K562 (cell line): ENCODE data around the gene ELK1. TPM values are rescaled to one million over a fixed set of nuclear protein-coding genes. Genes with fewer than 3 reads are reported as not detected.

Experiments used
- ATF7 ChIP-seq: fragments of 450-650 bp; IDR thresholded peaks from 2 replicates; pipeline ENCODE4 v1.7.1; 2014; ENCODE audit warnings: mild to moderate bottlenecking, moderate library complexity
- BDP1 ChIP-seq: IDR thresholded peaks from 3 replicates; pipeline ENCODE4 v1.6.1; 2011; ENCODE audit not compliant: insufficient read length, insufficient read depth
- BRF1 ChIP-seq: IDR thresholded peaks from 3 replicates; pipeline ENCODE4 v1.6.1; 2011; ENCODE audit warnings: borderline replicate concordance, mild to moderate bottlenecking; ENCODE audit not compliant: insufficient read length; ENCODE audit errors: extremely low read depth
- CBX8 ChIP-seq: fragments of 200-600 bp; sonication (generic); IDR thresholded peaks from 2 replicates; pipeline ENCODE4 v1.6.1; 2012; ENCODE audit warnings: borderline replicate concordance, mixed run types, low read depth, mild to moderate bottlenecking, moderate library complexity, mixed read lengths, low read length, control low read depth, inconsistent platforms; ENCODE audit not compliant: poor library complexity, severe bottlenecking; ENCODE audit errors: extremely low read depth
- CEBPG ChIP-seq, 3 experiments: fragments of 200-800 bp in 1 of 3; sonication (Bioruptor generic) in 1 of 3; sonication (generic) in 1 of 3; formaldehyde crosslinking in 1 of 3; IDR thresholded peaks in 2 of 3; conservative IDR thresholded peaks in 1 of 3; 2 replicates each; pipeline versions ENCODE4 v1.6.1 to v1.8.0; 2016 to 2022; ENCODE audit warnings: missing compliant biosample characterization in 2 of 3, missing genetic modification characterization in 2 of 3, mild to moderate bottlenecking in 1 of 3, missing genetic modification reagents in 1 of 3
- DNMT1 ChIP-seq: fragments of 450-650 bp; IDR thresholded peaks from 2 replicates; pipeline ENCODE4 v1.6.1; 2016; ENCODE audit warnings: antibody characterized with exemption, mild to moderate bottlenecking
- E2F4 ChIP-seq: sonication (generic); formaldehyde crosslinking; IDR thresholded peaks from 2 replicates; pipeline ENCODE4 v1.8.0; 2022; ENCODE audit warnings: mild to moderate bottlenecking, low read depth, missing genetic modification reagents
- FOXK1 ChIP-seq: sonication (generic); formaldehyde crosslinking; IDR thresholded peaks from 2 replicates; pipeline ENCODE4 v1.8.0; 2022; ENCODE audit warnings: missing genetic modification reagents, mild to moderate bottlenecking, borderline replicate concordance
- KHSRP ChIP-seq: fragments of 450-650 bp; IDR thresholded peaks from 2 replicates; pipeline ENCODE4 v1.6.1; 2017
- MCM2 ChIP-seq: fragments of 450-650 bp; IDR thresholded peaks from 2 replicates; pipeline ENCODE4 v1.6.1; 2017; ENCODE audit warnings: low read depth, mild to moderate bottlenecking
- MEF2A ChIP-seq: IDR thresholded peaks from 2 replicates; pipeline ENCODE4 v1.6.1; 2011; ENCODE audit warnings: low read depth, mild to moderate bottlenecking, low read length, moderate library complexity; ENCODE audit not compliant: control insufficient read depth
- SAFB2 ChIP-seq: fragments of 200-400 bp; formaldehyde crosslinking; IDR thresholded peaks from 2 replicates; pipeline ENCODE4 v1.6.1; 2018; ENCODE audit warnings: borderline replicate concordance, low read length, low read depth, moderate library complexity; ENCODE audit not compliant: severe bottlenecking
- SIRT6 ChIP-seq: IDR thresholded peaks from one replicate; pipeline ENCODE4 v1.6.1; 2012; ENCODE audit warnings: low read depth, mild to moderate bottlenecking, control low read depth, inconsistent platforms, low read length, moderate library complexity
- SRSF7 ChIP-seq: fragments of 200-400 bp; formaldehyde crosslinking; optimal IDR thresholded peaks from 2 replicates; pipeline ENCODE3; 2017; ENCODE audit warnings: mild to moderate bottlenecking, low read depth, low read length
- STAG1 ChIP-seq: sonication (generic); formaldehyde crosslinking; IDR thresholded peaks from 2 replicates; pipeline ENCODE4 v1.5.0; 2020; ENCODE audit warnings: missing genetic modification reagents, borderline replicate concordance
- STAT5B ChIP-seq: fragments of 250-450 bp; sonication (Bioruptor Pico); IDR thresholded peaks from 2 replicates; pipeline ENCODE4 v1.8.0; 2021; ENCODE audit warnings: mild to moderate bottlenecking, inconsistent platforms
- SUPT5H ChIP-seq: fragments of 450-650 bp; IDR thresholded peaks from 2 replicates; pipeline ENCODE4 v1.6.1; 2016
- TSC22D4 ChIP-seq: fragments of 450-650 bp; IDR thresholded peaks from 2 replicates; pipeline ENCODE4 v1.6.1; 2016; ENCODE audit warnings: missing genetic modification characterization, missing biosample characterization, control low read depth
- ZBTB5 ChIP-seq: fragments of 450-650 bp; IDR thresholded peaks from 2 replicates; pipeline ENCODE4 v1.6.1; 2017; ENCODE audit warnings: antibody characterized with exemption
- ZC3H4 ChIP-seq: sonication (generic); formaldehyde crosslinking; IDR thresholded peaks from 2 replicates; pipeline ENCODE4 v1.9.0; 2021; ENCODE audit warnings: missing genetic modification reagents, borderline replicate concordance
- ZNF239 ChIP-seq: fragments of 250-450 bp; sonication (Bioruptor Pico); IDR thresholded peaks from 2 replicates; pipeline ENCODE4 v1.4.0; 2020; ENCODE audit warnings: mild to moderate bottlenecking
- ZNF282 ChIP-seq: sonication (generic); formaldehyde crosslinking; IDR thresholded peaks from 2 replicates; pipeline ENCODE4 v1.8.1; 2023; ENCODE audit warnings: missing genetic modification reagents
- ZNF384 ChIP-seq: IDR thresholded peaks from 2 replicates; pipeline ENCODE4 v1.6.1; 2012; ENCODE audit warnings: low read depth, low read length, improper control_type of control experiment
- ZNF764 ChIP-seq: fragments of 250-450 bp; sonication (Bioruptor Pico); IDR thresholded peaks from 2 replicates; pipeline ENCODE4 v1.4.0; 2020; ENCODE audit warnings: low read depth, mild to moderate bottlenecking, moderate library complexity
- ZSCAN32 ChIP-seq: fragments of 450-650 bp; formaldehyde crosslinking; IDR thresholded peaks from 2 replicates; pipeline ENCODE4 v1.4.0; 2020; ENCODE audit warnings: mild to moderate bottlenecking, moderate library complexity
- polyA plus RNA-seq, 8 experiments: library from polyadenylated mRNA; depleted of rRNA in 4 of 8; stranded (reverse) in 5 of 8; unstranded in 3 of 8; fragments of >200 nt; fragmentation: Nextera tagmentation in 2 of 8; fragmentation: Illumina TruSeq in 1 of 8; extraction: Ambion mirVana in 2 of 8; extraction: Trizol in 1 of 8; gene quantifications; 2 replicates each; pipeline versions ENCODE4 v1.2.1 to v1.2.3, GENCODE V29; 2011 to 2014; ENCODE audit warnings: inconsistent platforms in 1 of 8, missing spikeins in 1 of 8
- total RNA-seq, 7 experiments: library from RNA; depleted of rRNA in 6 of 7; stranded (reverse); fragments of >200 nt in 6 of 7; fragmentation: Illumina TruSeq in 2 of 7; extraction: Trizol in 2 of 7; gene quantifications; 2 replicates each; pipeline versions ENCODE4 v1.2.1 to v1.2.3, GENCODE V29; 2011 to 2021; ENCODE audit warnings: low replicate concordance in 1 of 7
- TF ChIP-seq, protein P1 (sequence below): sonication (generic); formaldehyde crosslinking; IDR thresholded peaks from 2 replicates; pipeline ENCODE4 v1.8.1; 2023; ENCODE audit warnings: mild to moderate bottlenecking, missing genetic modification reagents

ELK1 gene
- total and polyA plus RNA-seq, 9 of the 15 experiments (the other 6 are each of a cell fraction or from before 2014, with no cell fraction given) = 4.4 to 74.9 (median 26.5) TPM

GRCh38 chrX:47662144-47662657 lies 11.8 kb upstream of the ELK1 start (continued):
- TF ChIP-seq FOXK1 (CRISPR knock-in tag) = no peak
- no peak for TF ChIP-seq TSC22D4 (tag)
- TF ChIP-seq ZSCAN32 (CRISPR knock-in tag) = no peak
- TF ChIP-seq CEBPG (CRISPR knock-in tag; IDR thresholded peaks at IDR 0.05) = no peak
- peak in 1 of 2 experiments; percentile 75; a peak in 2 of 4 replicates for TF ChIP-seq CEBPG (tag; conservative IDR thresholded peaks at IDR 0.05 in 1 of 2, IDR thresholded peaks at IDR 0.05 in 1 of 2)
- TF ChIP-seq STAT5B (CRISPR knock-in tag) = no peak
- TF ChIP-seq ZBTB5 = no peak
- no peak for TF ChIP-seq MEF2A
- 0 out of 2 replicates have a peak, but pooled peaks have one; percentile 44 for TF ChIP-seq ZNF384
- TF ChIP-seq SAFB2 = no peak
- TF ChIP-seq, protein P1, sequence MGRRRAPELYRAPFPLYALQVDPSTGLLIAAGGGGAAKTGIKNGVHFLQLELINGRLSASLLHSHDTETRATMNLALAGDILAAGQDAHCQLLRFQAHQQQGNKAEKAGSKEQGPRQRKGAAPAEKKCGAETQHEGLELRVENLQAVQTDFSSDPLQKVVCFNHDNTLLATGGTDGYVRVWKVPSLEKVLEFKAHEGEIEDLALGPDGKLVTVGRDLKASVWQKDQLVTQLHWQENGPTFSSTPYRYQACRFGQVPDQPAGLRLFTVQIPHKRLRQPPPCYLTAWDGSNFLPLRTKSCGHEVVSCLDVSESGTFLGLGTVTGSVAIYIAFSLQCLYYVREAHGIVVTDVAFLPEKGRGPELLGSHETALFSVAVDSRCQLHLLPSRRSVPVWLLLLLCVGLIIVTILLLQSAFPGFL = no peak
- TF ChIP-seq SUPT5H = peak; percentile 44; the same call in 1 of the 2 replicates
- no peak for TF ChIP-seq ZNF764 (CRISPR knock-in tag)
- peak; percentile 33; the same call in 1 of the 2 replicates for TF ChIP-seq ATF7
- no peak for TF ChIP-seq SRSF7
- no peak for TF ChIP-seq BDP1
- no peak for TF ChIP-seq STAG1 (CRISPR knock-in tag)
- no peak for TF ChIP-seq CBX8
- TF ChIP-seq ZNF282 (CRISPR knock-in tag) = no peak
- no peak for TF ChIP-seq ZNF239 (CRISPR knock-in tag)
- no peak for TF ChIP-seq ZC3H4 (CRISPR knock-in tag)
- TF ChIP-seq DNMT1 = no peak
- TF ChIP-seq SIRT6 = no peak
- no peak for TF ChIP-seq BRF1
- TF ChIP-seq E2F4 (CRISPR knock-in tag) = no peak
- no peak for TF ChIP-seq KHSRP
- no peak for TF ChIP-seq MCM2
